H1 (cell line): ENCODE measurements around the gene SELENOF. TPM values are rescaled to one million over a fixed set of nuclear protein-coding genes. Genes with fewer than 3 reads are reported as not detected.

Source experiments
- CTCF ChIA-PET: fragments of 300-600 bp; sonication (Branson Sonifier 250); formaldehyde crosslinking; loops from one replicate; lab custom pipeline; 2021; ENCODE audit not compliant: partially characterized antibody; lab: Charles Lee
- POLR2A ChIA-PET: fragments of 300-600 bp; sonication (Branson Sonifier 250); formaldehyde crosslinking; loops from one replicate; lab custom pipeline; 2021; ENCODE audit warnings: inconsistent platforms; ENCODE audit not compliant: partially characterized antibody; lab: Charles Lee
- DNase-seq, 2 experiments: peaks; one replicate each; pipeline versions ENCODE4 v3.0.0 to v3.0.0-alpha.2; 2010 to 2022; ENCODE audit warnings: low spot score in 2 of 2, low read depth in 1 of 2, mixed read lengths in 1 of 2
- FAIRE-seq: peaks from 2 replicates; lab custom pipeline; 2011; peaks lifted over from hg19 to GRCh38; lab: Jason Lieb, UNC
- H2AFZ ChIP-seq: 2 replicates; pipeline ENCODE4 v1.8.1; 2012; ENCODE audit warnings: low read length, inconsistent platforms
- H2AK5ac ChIP-seq: 2 replicates; pipeline ENCODE4 v1.6.1; 2013; ENCODE audit warnings: low read depth, low read length
- H2BK120ac ChIP-seq: replicated peaks from 2 replicates; pipeline ENCODE3; 2013; ENCODE audit warnings: low read depth, low read length, inconsistent platforms
- H2BK12ac ChIP-seq: 2 replicates; pipeline ENCODE4 v1.6.1; 2013; ENCODE audit warnings: low read depth, low read length
- H2BK15ac ChIP-seq: 2 replicates; pipeline ENCODE4 v1.6.1; 2013; ENCODE audit warnings: low read length
- H2BK20ac ChIP-seq: 2 replicates; pipeline ENCODE4 v1.6.1; 2013; ENCODE audit warnings: low read length
- H2BK5ac ChIP-seq: 2 replicates; pipeline ENCODE4 v1.6.1; 2013; ENCODE audit warnings: low read depth, low read length
- H3K14ac ChIP-seq: 2 replicates; pipeline ENCODE4 v1.6.1; 2013; ENCODE audit warnings: inconsistent platforms; ENCODE audit not compliant: insufficient read length
- H3K18ac ChIP-seq: 2 replicates; pipeline ENCODE4 v1.6.1; 2013; ENCODE audit warnings: low read length; ENCODE audit errors: extremely low read depth
- H3K23ac ChIP-seq: 2 replicates; pipeline ENCODE4 v1.6.1; 2013; ENCODE audit warnings: inconsistent platforms; ENCODE audit not compliant: insufficient read length
- H3K23me2 ChIP-seq: 2 replicates; pipeline ENCODE4 v1.6.1; 2013; ENCODE audit warnings: low read depth, low read length
- H3K27ac ChIP-seq: 2 replicates; pipeline ENCODE4 v1.6.1; 2011; ENCODE audit warnings: low read depth, low read length, inconsistent platforms
- H3K27me3 ChIP-seq, 4 experiments: replicated peaks in 1 of 4; 1 replicate in 1 of 4; 2 replicates in 3 of 4; pipeline versions ENCODE4 v1.6.1 to v1.8.1; 2011 to 2013; ENCODE audit warnings: low read length in 3 of 4, mild to moderate bottlenecking in 3 of 4, inconsistent platforms in 2 of 4, mixed read lengths in 2 of 4, moderate library complexity in 1 of 4; ENCODE audit not compliant: control insufficient read depth in 3 of 4, insufficient read depth in 3 of 4; ENCODE audit errors: extremely low read depth in 1 of 4
- H3K36me3 ChIP-seq, 4 experiments: 2 replicates each; pipeline versions ENCODE4 v1.6.1 to v1.8.1; 2011 to 2013; ENCODE audit warnings: mild to moderate bottlenecking in 4 of 4, low read length in 3 of 4, moderate library complexity in 2 of 4, control low read depth in 1 of 4, inconsistent platforms in 1 of 4; ENCODE audit not compliant: insufficient read depth in 4 of 4, control insufficient read depth in 2 of 4
- H3K4ac ChIP-seq: replicated peaks from 2 replicates; pipeline ENCODE3; 2013; ENCODE audit warnings: low read length, low read depth, mixed read lengths, inconsistent platforms; ENCODE audit not compliant: insufficient read length
- H3K4me1 ChIP-seq, 4 experiments: replicated peaks in 1 of 4; 1 replicate in 1 of 4; 2 replicates in 3 of 4; pipeline versions ENCODE4 v1.6.1 to v1.8.1; 2011 to 2013; ENCODE audit warnings: low read length in 3 of 4, inconsistent platforms in 2 of 4, mixed read lengths in 1 of 4; ENCODE audit not compliant: insufficient read depth in 4 of 4, control insufficient read depth in 3 of 4
- H3K4me2 ChIP-seq, 2 experiments: 2 replicates each; pipeline versions ENCODE4 v1.6.1 to v1.8.1; 2011 to 2013; ENCODE audit warnings: low read depth in 2 of 2, low read length in 2 of 2, control low read depth in 1 of 2, inconsistent platforms in 1 of 2, mild to moderate bottlenecking in 1 of 2; ENCODE audit not compliant: insufficient read depth in 1 of 2
- H3K4me3 ChIP-seq, 4 experiments: fragments of 200-600, 300-600 bp in 1 of 4; sonication (generic), shearing (Covaris generic), sonication (Bioruptor Twin) in 1 of 4; 2 replicates each; pipeline versions ENCODE4 v1.5.1 to v1.8.1; 2011 to 2016; ENCODE audit warnings: low read length in 4 of 4, low read depth in 3 of 4, control low read depth in 2 of 4, inconsistent platforms in 2 of 4, mild to moderate bottlenecking in 2 of 4, mixed read lengths in 1 of 4, moderate library complexity in 1 of 4; ENCODE audit not compliant: insufficient read depth in 2 of 4; ENCODE audit errors: extremely low read depth in 1 of 4
- H3K56ac ChIP-seq: replicated peaks from 2 replicates; pipeline ENCODE3; 2013; ENCODE audit warnings: low read depth, mild to moderate bottlenecking, mixed read lengths, low read length, inconsistent platforms; ENCODE audit not compliant: insufficient read length
- H3K79me1 ChIP-seq: 2 replicates; pipeline ENCODE4 v1.6.1; 2013; ENCODE audit warnings: low read depth, low read length, control low read depth
- H3K79me2 ChIP-seq, 2 experiments: 2 replicates each; pipeline versions ENCODE4 v1.6.1 to v1.8.1; 2012 to 2013; ENCODE audit warnings: low read length in 2 of 2, mild to moderate bottlenecking in 2 of 2, inconsistent platforms in 1 of 2; ENCODE audit not compliant: insufficient read depth in 2 of 2, control insufficient read depth in 1 of 2
- H3K9ac ChIP-seq, 4 experiments: replicated peaks in 1 of 4; 1 replicate in 1 of 4; 2 replicates in 3 of 4; pipeline versions ENCODE4 v1.6.1 to v1.8.1; 2011 to 2013; ENCODE audit warnings: low read depth in 3 of 4, low read length in 3 of 4, control low read depth in 2 of 4, mild to moderate bottlenecking in 2 of 4, moderate library complexity in 2 of 4, inconsistent platforms in 1 of 4; ENCODE audit errors: extremely low read depth in 1 of 4
- H3K9me3 ChIP-seq, 2 experiments: 2 replicates each; pipeline versions ENCODE4 v1.6.1 to v1.8.1; 2012 to 2013; ENCODE audit warnings: mild to moderate bottlenecking in 2 of 2, moderate library complexity in 2 of 2, control low read depth in 1 of 2, inconsistent platforms in 1 of 2, low read depth in 1 of 2, low read length in 1 of 2, mixed read lengths in 1 of 2; ENCODE audit not compliant: insufficient read depth in 2 of 2
- H4K20me1 ChIP-seq, 2 experiments: replicated peaks in 1 of 2; 2 replicates each; pipeline versions ENCODE3 to v1.8.1; 2011 to 2013; ENCODE audit warnings: inconsistent platforms in 2 of 2, low read length in 2 of 2, mild to moderate bottlenecking in 1 of 2; ENCODE audit not compliant: insufficient read depth in 2 of 2, control insufficient read depth in 1 of 2
- H4K5ac ChIP-seq: 2 replicates; pipeline ENCODE4 v1.6.1; 2013; ENCODE audit warnings: low read length, low read depth, mixed read lengths, inconsistent platforms; ENCODE audit not compliant: insufficient read length
- H4K8ac ChIP-seq: 2 replicates; pipeline ENCODE4 v1.8.0; 2013; ENCODE audit warnings: mild to moderate bottlenecking, moderate library complexity, low read length, inconsistent platforms; ENCODE audit not compliant: insufficient read depth; ENCODE audit errors: extremely low read depth
- H4K91ac ChIP-seq: replicated peaks from 2 replicates; pipeline ENCODE3; 2013; ENCODE audit warnings: low read length, mixed read lengths, inconsistent platforms; ENCODE audit not compliant: insufficient read length
- CEBPB ChIP-seq: IDR thresholded peaks from 2 replicates; pipeline ENCODE4 v1.6.1; 2012; ENCODE audit warnings: low read depth, low read length
- GTF2F1 ChIP-seq: IDR thresholded peaks from 2 replicates; pipeline ENCODE4 v1.6.1; 2012; ENCODE audit warnings: low read depth, low read length, improper control_type of control experiment, borderline replicate concordance
- WGBS, 2 experiments: shearing (Covaris generic) in 1 of 2; methylation state at CpG; one replicate each; pipeline versions ENCODE4 v1.1.6 to v1.1.7; 2013 to 2015; ENCODE audit warnings: low lambda C conversion rate in 2 of 2, mixed read lengths in 2 of 2, inconsistent platforms in 1 of 2, low coverage in 1 of 2, missing lambda C conversion rate in 1 of 2; ENCODE audit not compliant: insufficient replicate concordance in 2 of 2, insufficient coverage in 1 of 2, insufficient read length in 1 of 2; ENCODE audit errors: extremely low coverage in 1 of 2, missing lambda C conversion rate in 1 of 2; 5-methylcytosine and 5-hydroxymethylcytosine counted together
- polyA plus RNA-seq, 7 experiments: library from polyadenylated mRNA; depleted of rRNA in 3 of 7; stranded (reverse) in 5 of 7; unstranded in 2 of 7; fragments of >200 nt in 5 of 7; fragments of 200-250 nt in 2 of 7; gene quantifications; 1 replicate in 5 of 7; 2 replicates in 1 of 7; 4 replicates in 1 of 7; pipeline versions ENCODE4 v1.2.1 to v1.2.3, GENCODE V29; 2011 to 2013; ENCODE audit warnings: missing spikeins in 2 of 7, mixed read lengths in 2 of 7
- total RNA-seq: library from RNA; stranded (reverse); fragmentation: NEBNext Ultra II Directional; extraction: Animal tissue kit (Norgen Biotek cat#: 25700); gene quantifications from 2 replicates; pipeline ENCODE4 v1.2.1, GENCODE V29; 2021

SELENOF gene
- total and polyA plus RNA-seq, 2 of the 8 experiments (the other 6 are each of a cell fraction or from before 2014, with no cell fraction given) = 70.7 to 163 TPM

GRCh38 chr1:86846164-86846647 is 67.7 kb downstream of the SELENOF start:
- DNase-seq (no peak), FAIRE-seq (no peak)
- no peak overlapping the region for H3K18ac ChIP-seq
- no peaks in the 10 kb centered on the region for H3K23me2 ChIP-seq
- WGBS, 2 experiments = 90% methylated on average over 2 of the region's 2 CpGs; no CpG with 5 or more reads in 1 of the 2 experiments
- H2BK20ac ChIP-seq = no peak overlapping the region
- no peaks in the 10 kb centered on the region for H3K79me2 ChIP-seq
- no peak overlapping the region for H3K23ac ChIP-seq
- no peak overlapping the region for H4K8ac ChIP-seq
- TF ChIP-seq CEBPB (no peak), GTF2F1 (no peak)
- ChIA-PET POLR2A (interaction anchor here (2.0 kb wide), 1 partner anchor 20 kb away, joined by 5 read pairs; no protein-coding TSS in a partner anchor), CTCF (interaction anchor here (1.0 to 2.1 kb wide), 2 partner anchors 12 to 120 kb away, joined by 3 to 7 read pairs; no protein-coding TSS in a partner anchor)
- no peaks in the 10 kb centered on the region for H3K27me3 ChIP-seq
- no peaks in the 10 kb centered on the region for H3K36me3 ChIP-seq
- no peak overlapping the region for H2BK15ac ChIP-seq
- H3K9ac ChIP-seq = no peak overlapping the region
- no peak overlapping the region for H2BK12ac ChIP-seq
- H2AFZ ChIP-seq = no peak overlapping the region
- H3K27ac ChIP-seq = no peak overlapping the region
- no peak overlapping the region for H3K4me3 ChIP-seq
- no peak overlapping the region for H3K56ac ChIP-seq
- H3K4me1 ChIP-seq = no peaks in the 10 kb centered on the region
- H4K5ac ChIP-seq = no peak overlapping the region
- no peak overlapping the region for H3K14ac ChIP-seq
- no peaks in the 10 kb centered on the region for H3K9me3 ChIP-seq
- H2BK5ac ChIP-seq = no peak overlapping the region
- no peaks in the 10 kb centered on the region for H4K20me1 ChIP-seq
- H3K79me1 ChIP-seq = no peaks in the 10 kb centered on the region
- no peak overlapping the region for H4K91ac ChIP-seq
- no peak overlapping the region for H2AK5ac ChIP-seq
- H2BK120ac ChIP-seq = no peak overlapping the region
- no peak overlapping the region for H3K4ac ChIP-seq
- no peak overlapping the region for H3K4me2 ChIP-seq
